Occipital lobe (tissue), 3 donors: Measurements from ENCODE around the gene PFN2. TPM values are rescaled to one million over a fixed set of nuclear protein-coding genes. Genes with fewer than 3 reads are reported as not detected.

Source experiments
- DNase-seq: peaks from one replicate; lab custom pipeline; 2025; lab: John Stamatoyannopoulos, UW
- small RNA-seq: library from RNA; depleted of rRNA; stranded (forward); fragments of <200 nt; gene quantifications from one replicate; pipeline ENCODE3, GENCODE V24; 2014
- total RNA-seq: library from RNA; depleted of rRNA; stranded (reverse); fragments of >200 nt; gene quantifications from one replicate; pipeline ENCODE4 v1.2.3, GENCODE V29; 2014

PFN2 gene
- total RNA-seq, 1 donor from 2014 or later: 459 TPM

DNA sequence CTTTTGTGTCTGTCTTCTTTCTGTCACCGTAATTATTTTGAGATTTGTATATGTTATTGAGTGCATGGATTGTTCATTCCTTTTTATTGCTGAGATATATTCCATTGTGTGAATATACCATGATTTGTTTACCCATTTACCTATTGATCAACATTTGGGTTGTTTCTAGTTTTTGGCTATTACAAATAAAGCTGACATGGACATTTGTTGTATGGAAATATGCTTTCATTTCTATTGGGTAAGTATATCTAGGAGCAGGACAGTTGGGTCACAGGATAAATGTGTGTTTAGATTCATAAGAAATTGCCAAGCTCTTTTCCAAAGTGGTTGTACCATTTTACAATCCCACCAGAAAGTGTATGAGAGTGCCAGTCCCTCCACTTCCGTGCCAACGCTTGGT, 51.2 kb downstream of the PFN2 start:
- DNase-seq: no peak

DNA sequence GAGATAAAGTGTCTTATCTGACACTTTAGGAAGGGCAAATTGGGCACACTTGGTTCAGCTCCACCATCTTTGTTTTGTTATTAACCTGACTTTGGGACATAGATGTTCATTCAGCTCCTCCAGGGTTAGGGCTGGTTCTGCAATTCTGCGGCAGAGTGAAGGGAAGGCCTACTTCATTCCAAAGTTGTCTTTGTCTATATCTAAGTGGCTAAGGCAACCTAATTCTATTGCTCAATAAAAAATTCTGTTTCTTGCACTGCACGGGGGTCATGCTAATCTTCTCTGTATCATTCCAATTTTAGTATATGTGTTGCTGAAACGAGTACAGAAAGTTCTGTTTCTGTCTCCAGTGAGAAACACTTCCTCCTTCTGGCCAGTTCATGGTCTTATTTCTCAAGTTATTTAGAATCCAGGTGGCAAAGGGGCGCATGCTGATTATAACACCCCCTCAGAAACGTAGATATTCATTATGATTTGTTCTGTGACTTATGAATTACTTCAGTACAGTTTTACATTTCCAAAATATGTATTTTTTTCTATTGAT, 53.5 kb downstream of the PFN2 start:
- no peak for DNase-seq

Small RNA genes within 50 kb of the gene (small RNA-seq; reads per million reads assigned to genes)
- gene RNU6-720P: not detected

Other genes with a start within 250 kb of the PFN2 start
- gene COMMD2, start 218.4 kb downstream of the PFN2 start, total RNA-seq: 126 TPM
- gene ANKUB1, start 178.3 kb downstream of the PFN2 start, total RNA-seq: 0.78 TPM
- gene RNF13, start 157.7 kb downstream of the PFN2 start, total RNA-seq: 108 TPM